Measurements from ENCODE around the gene CREG2.

Gene CREG2

DNA sequence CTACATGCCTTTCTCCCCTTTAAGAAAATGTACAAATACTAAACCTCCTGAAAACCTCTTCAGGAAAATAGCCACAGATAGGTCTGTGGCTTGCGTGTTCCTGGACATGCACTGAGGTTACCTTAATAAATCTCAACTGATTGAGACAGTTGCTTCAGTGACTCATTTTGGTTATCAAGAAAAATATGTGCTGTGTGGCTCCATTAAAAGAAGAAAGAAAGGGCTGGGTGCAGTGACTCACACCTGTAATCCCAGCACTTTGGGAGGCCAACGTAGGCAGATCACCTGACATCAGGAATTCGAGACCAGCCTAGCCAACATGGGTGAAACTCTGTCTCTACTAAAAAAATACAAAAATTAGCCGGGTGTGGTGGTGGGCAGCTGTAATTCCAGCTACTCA, 27.1 kb downstream of the CREG2 start:
- H3K79me2 ChIP-seq (ENCODE audit: low read length), result no peaks in the 10 kb centered on the region
- TF ChIP-seq EZH2 (optimal IDR thresholded peaks at IDR 0.05; ENCODE audit: low read depth, low read length), result no peak
- no peak for TF ChIP-seq EZH2phosphoT487 (IDR thresholded peaks at IDR 0.05; ENCODE audit: low read length)
- H3F3A ChIP-seq (ENCODE audit: insufficient read depth, low read length), result no peaks in the 10 kb centered on the region
- no peak overlapping the region for H3K4me3 ChIP-seq (ENCODE audit: low read length)
- H4K20me1 ChIP-seq (ENCODE audit: insufficient read depth, low read length), result no peaks in the 10 kb centered on the region
- H3K36me3 ChIP-seq (replicated peaks; ENCODE audit: insufficient read depth, low read length), result no peaks in the 10 kb centered on the region
- no peaks in the 10 kb centered on the region for H3K9me2 ChIP-seq (replicated peaks; ENCODE audit: insufficient read depth, low read length)
- H3K27me3 ChIP-seq (replicated peaks; ENCODE audit: insufficient read depth, low read length), result no peaks in the 10 kb centered on the region
- no peak overlapping the region for H3K27ac ChIP-seq (ENCODE audit: low read length)
- H3K4me2 ChIP-seq (ENCODE audit: low read depth, low read length), result no peak overlapping the region
- DNase-seq, result no peak
- no peak overlapping the region for H2AFZ ChIP-seq (ENCODE audit: low read length)
- no peaks in the 10 kb centered on the region for H3K9me3 ChIP-seq (replicated peaks; ENCODE audit: insufficient read depth, low read length)
- H3K4me1 ChIP-seq (ENCODE audit: low read length), result no peaks in the 10 kb centered on the region
- no peak overlapping the region for H3K9ac ChIP-seq (ENCODE audit: low read length)

DNA sequence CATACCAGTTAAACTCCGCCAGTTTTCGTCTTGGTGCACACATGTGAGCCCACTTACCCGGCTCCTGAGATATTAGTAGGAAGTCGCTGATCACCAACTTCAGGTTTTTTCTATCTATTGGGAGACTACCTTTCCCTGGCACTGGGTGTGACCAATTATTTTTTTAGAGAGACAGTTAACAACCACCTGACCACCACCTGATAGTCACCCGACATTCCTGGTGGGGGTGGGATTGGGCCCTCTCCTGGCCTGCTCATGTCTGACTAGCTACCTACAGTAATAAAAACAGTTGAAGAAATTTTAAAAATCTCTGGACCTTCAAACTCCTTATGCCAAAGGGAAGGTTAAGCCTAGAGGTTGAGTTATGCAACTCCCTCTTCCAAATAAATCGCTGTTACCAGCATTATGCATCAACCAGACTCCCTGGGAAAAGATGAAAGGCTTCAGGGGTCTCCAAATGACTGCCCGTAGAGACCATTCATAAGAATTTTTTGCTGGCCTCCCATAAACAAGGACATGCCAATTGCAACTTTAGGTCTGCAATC, 27.8 kb downstream of the CREG2 start:
- H3K4me2 ChIP-seq (ENCODE audit: low read depth, low read length), result no peak overlapping the region
- no peaks in the 10 kb centered on the region for H3K9me3 ChIP-seq (replicated peaks; ENCODE audit: insufficient read depth, low read length)
- no peak for TF ChIP-seq CTCF (IDR thresholded peaks at IDR 0.05; ENCODE audit: low read length)
- TF ChIP-seq EZH2 (optimal IDR thresholded peaks at IDR 0.05; ENCODE audit: low read depth, low read length), result no peak
- no peak for TF ChIP-seq EZH2phosphoT487 (IDR thresholded peaks at IDR 0.05; ENCODE audit: low read length)
- H3F3A ChIP-seq (ENCODE audit: insufficient read depth, low read length), result no peaks in the 10 kb centered on the region
- H3K27me3 ChIP-seq (replicated peaks; ENCODE audit: insufficient read depth, low read length), result no peaks in the 10 kb centered on the region
- DNase-seq, result no peak
- H3K4me1 ChIP-seq (ENCODE audit: low read length), result no peaks in the 10 kb centered on the region
- H2AFZ ChIP-seq (ENCODE audit: low read length), result no peak overlapping the region
- no peaks in the 10 kb centered on the region for H3K9me2 ChIP-seq (replicated peaks; ENCODE audit: insufficient read depth, low read length)
- no peak overlapping the region for H3K9ac ChIP-seq (ENCODE audit: low read length)
- H4K20me1 ChIP-seq (ENCODE audit: insufficient read depth, low read length), result no peaks in the 10 kb centered on the region
- H3K36me3 ChIP-seq (replicated peaks; ENCODE audit: insufficient read depth, low read length), result no peaks in the 10 kb centered on the region
- no peak overlapping the region for H3K4me3 ChIP-seq (ENCODE audit: low read length)
- no peak overlapping the region for H3K27ac ChIP-seq (ENCODE audit: low read length)
- H3K79me2 ChIP-seq (ENCODE audit: low read length), result no peaks in the 10 kb centered on the region

DNA sequence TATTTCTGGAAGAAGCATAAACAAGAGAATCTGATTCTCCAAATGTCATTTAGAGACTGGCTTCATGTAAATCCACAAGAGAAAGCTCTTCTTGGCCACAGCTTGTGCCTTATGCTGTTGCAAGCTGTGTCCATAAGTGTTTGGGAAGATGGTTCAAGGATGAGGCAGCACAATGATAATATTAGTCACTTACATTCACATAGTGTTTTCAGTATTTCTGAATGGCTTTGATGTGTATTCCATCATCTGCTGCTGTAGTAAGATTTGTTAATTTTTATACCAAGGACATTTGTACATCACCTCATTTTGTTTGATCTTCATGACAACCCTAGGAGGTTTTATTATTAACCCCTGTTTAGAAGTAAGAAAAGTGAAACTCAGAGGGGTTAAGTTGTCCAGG, 29.9 kb downstream of the CREG2 start:
- H3K9me2 ChIP-seq (replicated peaks; ENCODE audit: insufficient read depth, low read length), result no peaks in the 10 kb centered on the region
- no peaks in the 10 kb centered on the region for H3K36me3 ChIP-seq (replicated peaks; ENCODE audit: insufficient read depth, low read length)
- H3K4me2 ChIP-seq (ENCODE audit: low read depth, low read length), result no peak overlapping the region
- no peak overlapping the region for H3K4me3 ChIP-seq (ENCODE audit: low read length)
- no peaks in the 10 kb centered on the region for H3K4me1 ChIP-seq (ENCODE audit: low read length)
- no peaks in the 10 kb centered on the region for H3F3A ChIP-seq (ENCODE audit: insufficient read depth, low read length)
- TF ChIP-seq EZH2 (optimal IDR thresholded peaks at IDR 0.05; ENCODE audit: low read depth, low read length) (no peak), EZH2phosphoT487 (IDR thresholded peaks at IDR 0.05; ENCODE audit: low read length) (no peak), CTCF (IDR thresholded peaks at IDR 0.05; ENCODE audit: low read length) (no peak)
- DNase-seq, result no peak
- H3K9me3 ChIP-seq (replicated peaks; ENCODE audit: insufficient read depth, low read length), result no peaks in the 10 kb centered on the region
- no peak overlapping the region for H3K9ac ChIP-seq (ENCODE audit: low read length)
- no peak overlapping the region for H3K27ac ChIP-seq (ENCODE audit: low read length)
- no peak overlapping the region for H2AFZ ChIP-seq (ENCODE audit: low read length)
- no peaks in the 10 kb centered on the region for H3K27me3 ChIP-seq (replicated peaks; ENCODE audit: insufficient read depth, low read length)
- no peaks in the 10 kb centered on the region for H4K20me1 ChIP-seq (ENCODE audit: insufficient read depth, low read length)
- no peaks in the 10 kb centered on the region for H3K79me2 ChIP-seq (ENCODE audit: low read length)

GRCh38 chr2:101356521-101356920, 30.8 kb downstream of the CREG2 start:
- H3K9me3 ChIP-seq (replicated peaks; ENCODE audit: insufficient read depth, low read length), result no peaks in the 10 kb centered on the region
- no peaks in the 10 kb centered on the region for H3K79me2 ChIP-seq (ENCODE audit: low read length)
- H3K4me2 ChIP-seq (ENCODE audit: low read depth, low read length), result no peak overlapping the region
- no peaks in the 10 kb centered on the region for H4K20me1 ChIP-seq (ENCODE audit: insufficient read depth, low read length)
- H3K4me3 ChIP-seq (ENCODE audit: low read length), result no peak overlapping the region
- no peaks in the 10 kb centered on the region for H3K9me2 ChIP-seq (replicated peaks; ENCODE audit: insufficient read depth, low read length)
- H2AFZ ChIP-seq (ENCODE audit: low read length), result no peak overlapping the region
- H3K27ac ChIP-seq (ENCODE audit: low read length), result no peak overlapping the region
- no peaks in the 10 kb centered on the region for H3K27me3 ChIP-seq (replicated peaks; ENCODE audit: insufficient read depth, low read length)
- no peaks in the 10 kb centered on the region for H3K36me3 ChIP-seq (replicated peaks; ENCODE audit: insufficient read depth, low read length)
- DNase-seq, result no peak
- no peaks in the 10 kb centered on the region for H3F3A ChIP-seq (ENCODE audit: insufficient read depth, low read length)
- TF ChIP-seq CTCF (IDR thresholded peaks at IDR 0.05; ENCODE audit: low read length) (no peak), EZH2 (optimal IDR thresholded peaks at IDR 0.05; ENCODE audit: low read depth, low read length) (no peak), EZH2phosphoT487 (IDR thresholded peaks at IDR 0.05; ENCODE audit: low read length) (no peak)
- H3K4me1 ChIP-seq (ENCODE audit: low read length), result no peaks in the 10 kb centered on the region
- no peak overlapping the region for H3K9ac ChIP-seq (ENCODE audit: low read length)
